DMS153 (cell line): ENCODE data around the gene SMARCC1.

ENCODE experiments used
- DNase-seq: peaks from one replicate; lab custom pipeline; 2025; lab: John Stamatoyannopoulos, UW

SMARCC1 gene

DNA sequence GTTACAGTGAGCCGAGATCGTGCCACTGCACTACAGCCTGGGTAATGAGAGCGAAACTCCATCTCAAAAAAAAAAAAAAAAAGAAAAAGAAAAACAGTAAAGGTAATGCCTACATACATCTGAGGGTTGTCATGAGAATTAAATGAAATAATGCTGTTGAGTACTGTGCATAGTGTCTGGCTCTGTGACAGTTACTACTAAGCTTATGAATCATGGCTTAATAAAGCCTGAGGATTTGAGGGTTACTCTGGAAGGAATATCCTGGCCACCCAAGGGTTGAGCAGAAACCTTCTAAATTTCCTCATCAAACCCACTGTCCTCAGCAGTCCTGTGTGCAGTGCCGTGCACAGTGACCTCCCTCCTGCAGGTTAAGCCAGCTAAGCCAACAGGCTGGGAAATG, 241.4 kb downstream of the SMARCC1 start:
- DNase-seq = no peak

DNA sequence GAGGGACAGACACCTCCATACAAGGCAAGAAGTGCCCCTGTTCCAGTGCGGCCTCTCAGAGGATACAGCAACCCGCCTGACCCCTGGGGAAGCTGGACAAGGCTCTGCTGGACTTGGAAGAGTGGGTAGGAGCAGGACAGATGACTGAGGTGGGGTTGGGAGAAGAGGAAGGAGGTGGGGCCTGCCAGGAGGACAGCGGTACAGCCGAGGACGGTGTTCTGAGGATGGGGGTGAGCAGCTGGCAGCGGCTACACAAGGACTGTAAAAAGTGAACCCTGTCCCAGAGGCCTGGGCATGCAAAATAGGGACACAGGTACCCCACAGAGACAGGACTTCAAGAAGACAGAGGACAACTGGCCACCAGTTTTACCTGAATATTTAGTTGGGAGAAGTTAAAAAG, 244.7 kb downstream of the SMARCC1 start:
- DNase-seq = no peak

DNA sequence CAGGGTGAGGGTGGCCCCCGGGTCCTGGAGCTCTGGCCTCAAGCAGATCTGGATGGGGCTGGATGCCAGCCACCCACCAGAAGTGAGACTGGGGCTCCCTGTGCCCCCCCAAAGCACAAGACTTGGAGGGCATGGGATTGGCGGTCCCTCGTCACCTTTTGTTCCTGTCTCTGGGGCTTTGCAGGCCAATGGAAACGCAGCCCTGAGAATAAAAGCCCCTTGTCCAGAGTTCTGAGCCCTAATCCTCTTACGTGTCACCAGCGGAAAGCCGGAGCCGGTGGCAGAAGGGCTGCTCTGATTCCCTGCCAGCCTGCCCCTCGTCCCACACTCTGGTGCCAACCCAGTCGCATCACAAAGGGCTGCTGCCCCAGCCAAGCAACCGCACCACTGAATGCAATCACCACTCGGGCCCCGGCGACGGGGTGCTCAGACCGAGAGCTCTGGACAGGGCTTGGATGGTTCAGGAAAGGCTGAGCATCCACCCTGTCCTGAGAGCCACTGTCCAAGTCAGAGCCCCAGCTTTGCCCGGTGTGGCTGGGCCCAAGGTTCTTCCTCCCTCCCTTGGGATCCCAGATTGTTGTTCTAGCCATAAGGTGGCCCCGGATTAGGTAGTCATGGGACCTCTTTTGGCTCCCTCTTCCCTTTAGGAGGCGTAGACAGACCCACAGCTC, 245.3 kb downstream of the SMARCC1 start:
- no peak for DNase-seq
